Endodermal cell (in vitro differentiated cells): ENCODE data around the gene SSR4. TPM values are rescaled to one million over a fixed set of nuclear protein-coding genes. Genes with fewer than 3 reads are reported as not detected.

ENCODE experiments used
- DNase-seq: peaks from one replicate; pipeline ENCODE4 v3.0.0-alpha.2; 2017
- H3K27ac ChIP-seq: 2 replicates; pipeline ENCODE4 v1.5.1; 2013; ENCODE audit warnings: mild to moderate bottlenecking, low read depth, low read length, moderate library complexity
- H3K27me3 ChIP-seq: 2 replicates; pipeline ENCODE4 v1.6.1; 2013; ENCODE audit warnings: mild to moderate bottlenecking, low read length, moderate library complexity; ENCODE audit not compliant: insufficient read depth, control insufficient read depth, poor library complexity, severe bottlenecking
- H3K36me3 ChIP-seq: 2 replicates; pipeline ENCODE4 v1.7.0; 2013; ENCODE audit warnings: mild to moderate bottlenecking, low read length, moderate library complexity; ENCODE audit not compliant: control insufficient read depth, insufficient read depth
- H3K4me1 ChIP-seq: one replicate; pipeline ENCODE4 v1.7.0; 2013; ENCODE audit warnings: low read length; ENCODE audit not compliant: control insufficient read depth, insufficient read depth
- H3K4me3 ChIP-seq: 2 replicates; pipeline ENCODE4 v1.5.1; 2013; ENCODE audit warnings: mild to moderate bottlenecking, low read length, moderate library complexity
- H3K9ac ChIP-seq: 2 replicates; pipeline ENCODE4 v1.6.1; 2013; ENCODE audit warnings: mild to moderate bottlenecking, low read length, moderate library complexity; ENCODE audit not compliant: poor library complexity, severe bottlenecking; ENCODE audit errors: extremely low read depth
- H3K9me3 ChIP-seq: 2 replicates; pipeline ENCODE4 v1.6.1; 2013; ENCODE audit warnings: mild to moderate bottlenecking, low read length, moderate library complexity; ENCODE audit not compliant: control insufficient read depth
- H3K27ac Mint-ChIP-seq: 2 replicates; pipeline ENCODE4 v1.8.0; 2020; ENCODE audit warnings: mixed read lengths
- H3K27me3 Mint-ChIP-seq: 2 replicates; pipeline ENCODE4 v1.8.0; 2021; ENCODE audit warnings: mild to moderate bottlenecking, mixed read lengths; ENCODE audit not compliant: insufficient read depth
- H3K36me3 Mint-ChIP-seq: 2 replicates; pipeline ENCODE4 v1.8.0; 2020; ENCODE audit warnings: low read depth, mixed read lengths
- H3K4me1 Mint-ChIP-seq: 2 replicates; pipeline ENCODE4 v1.8.0; 2020; ENCODE audit warnings: mixed read lengths
- H3K4me3 Mint-ChIP-seq: 2 replicates; pipeline ENCODE4 v1.8.0; 2020; ENCODE audit warnings: mild to moderate bottlenecking, moderate library complexity, mixed read lengths
- H3K9me3 Mint-ChIP-seq: 2 replicates; pipeline ENCODE4 v1.8.0; 2020; ENCODE audit warnings: mild to moderate bottlenecking, mixed read lengths
- CTCF ChIP-seq: fragments of 200-600 bp; sonication (generic); conservative IDR thresholded peaks from 2 replicates; pipeline ENCODE4 v1.5.0; 2021; ENCODE audit warnings: antibody characterized with exemption, mild to moderate bottlenecking
- WGBS, 2 experiments: methylation state at CpG; one replicate each; pipeline versions ENCODE4 v1.1.5 to v1.1.7; 2013; ENCODE audit warnings: missing lambda C conversion rate in 2 of 2, mixed read lengths in 1 of 2; ENCODE audit not compliant: insufficient coverage in 1 of 2, insufficient read length in 1 of 2; 5-methylcytosine and 5-hydroxymethylcytosine counted together
- total RNA-seq, 2 donors: library from RNA; stranded (reverse); fragmentation: NEBNext Ultra II Directional in 1 of 2; extraction: Animal tissue kit (Norgen Biotek cat#: 25700) in 1 of 2; gene quantifications; 2 replicates in 1 of 2; 3 replicates in 1 of 2; pipeline ENCODE4 v1.2.1, GENCODE V29; 2021

The SSR4 gene
- total RNA-seq, 2 donors from 2014 or later: 220 to 236 TPM

GRCh38 chrX:153824348-153824747 lies 29.9 kb downstream of the SSR4 start:
- Mint-ChIP-seq H3K4me1 (peaks cover 15% of the 10 kb centered on the region), H3K27ac (no peak overlapping the region), H3K36me3 (peaks cover 5% of the 10 kb centered on the region), H3K9me3 (peaks cover 67% of the 10 kb centered on the region), H3K27me3 (no peaks in the 10 kb centered on the region), H3K4me3 (no peak overlapping the region)
- no peak overlapping the region for H3K9ac ChIP-seq
- no peak overlapping the region for H3K27ac ChIP-seq
- H3K4me1 ChIP-seq: no peaks in the 10 kb centered on the region
- TF ChIP-seq CTCF: no peak
- peak; percentile 29 for DNase-seq
- no peaks in the 10 kb centered on the region for H3K9me3 ChIP-seq
- H3K36me3 ChIP-seq: no peaks in the 10 kb centered on the region
- WGBS, 2 experiments: 98 to 100% methylated on average over 4 to 10 of the region's 10 CpGs
- H3K4me3 ChIP-seq: no peak overlapping the region
- H3K27me3 ChIP-seq: no peaks in the 10 kb centered on the region

DNA sequence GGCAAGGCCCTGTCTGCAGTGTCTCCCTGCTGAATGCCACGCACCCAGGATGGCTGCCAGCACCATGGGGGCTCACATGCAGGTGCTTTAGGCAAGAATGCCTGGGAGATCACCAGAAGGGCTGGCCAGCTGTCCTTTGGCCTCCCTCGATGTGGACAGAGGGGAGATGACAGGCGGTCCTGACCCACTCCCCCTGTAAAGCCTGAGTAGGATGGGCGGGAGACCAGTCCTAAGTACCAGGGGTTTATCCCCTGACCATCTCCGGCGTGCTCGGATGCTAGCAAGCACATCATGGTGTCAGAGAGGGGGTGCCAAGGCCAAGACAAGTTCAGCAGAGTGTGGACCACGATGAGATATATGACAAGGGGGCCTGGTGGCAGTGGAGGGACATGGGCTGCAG lies 30.6 kb downstream of the SSR4 start:
- WGBS, 2 experiments: 93 to 100% methylated on average over 2 to 8 of the region's 8 CpGs
- Mint-ChIP-seq H3K9me3 (peaks cover 61% of the 10 kb centered on the region), H3K27ac (no peak overlapping the region), H3K4me1 (peaks cover 12% of the 10 kb centered on the region), H3K36me3 (peaks cover 5% of the 10 kb centered on the region), H3K27me3 (no peaks in the 10 kb centered on the region), H3K4me3 (no peak overlapping the region)
- H3K4me1 ChIP-seq: no peaks in the 10 kb centered on the region
- H3K36me3 ChIP-seq: no peaks in the 10 kb centered on the region
- DNase-seq: peak; percentile 40
- H3K9ac ChIP-seq: no peak overlapping the region
- H3K9me3 ChIP-seq: no peaks in the 10 kb centered on the region
- no peak overlapping the region for H3K27ac ChIP-seq
- no peak overlapping the region for H3K4me3 ChIP-seq
- H3K27me3 ChIP-seq: no peaks in the 10 kb centered on the region
- TF ChIP-seq CTCF: no peak

- peak overlapping the region; percentile 42 for H3K27ac Mint-ChIP-seq
- TF ChIP-seq CTCF: no peak
- H3K4me1 ChIP-seq: no peaks in the 10 kb centered on the region
- peaks cover 5% of the 10 kb centered on the region for H3K27me3 Mint-ChIP-seq
- H3K36me3 Mint-ChIP-seq: peaks cover 5% of the 10 kb centered on the region
- H3K9ac ChIP-seq: no peak overlapping the region
- DNase-seq: no peak
- H3K36me3 ChIP-seq: no peaks in the 10 kb centered on the region
- no peaks in the 10 kb centered on the region for H3K9me3 ChIP-seq
- peak overlapping the region; percentile 69 for H3K4me3 Mint-ChIP-seq
- no peaks in the 10 kb centered on the region for H3K27me3 ChIP-seq
- no peak overlapping the region for H3K4me3 ChIP-seq
- H3K27ac ChIP-seq: no peak overlapping the region
- WGBS, 2 experiments: 50 to 77% methylated on average over 1 to 2 of the region's 3 CpGs
- H3K9me3 Mint-ChIP-seq: peaks cover 56% of the 10 kb centered on the region
- peaks cover 12% of the 10 kb centered on the region for H3K4me1 Mint-ChIP-seq
These were observed 32.5 kb downstream of the SSR4 start for GRCh38 chrX:153827016-153827415.
